HG03432 (cell line): ENCODE measurements around the gene TRAPPC2L.
"Not testable (repeated sequence)": the region's sequence is repeated elsewhere in the genome, so short reads cannot be mapped to it uniquely, and the experiment has no call there.

Experiments used
- ATAC-seq: cut with Tn5 transposase; IDR thresholded peaks from one replicate; pipeline ENCODE4 v1.9.1; 2021; ENCODE audit warnings: mild to moderate bottlenecking, moderate library complexity; ENCODE audit not compliant: unreplicated experiment

Gene TRAPPC2L

DNA sequence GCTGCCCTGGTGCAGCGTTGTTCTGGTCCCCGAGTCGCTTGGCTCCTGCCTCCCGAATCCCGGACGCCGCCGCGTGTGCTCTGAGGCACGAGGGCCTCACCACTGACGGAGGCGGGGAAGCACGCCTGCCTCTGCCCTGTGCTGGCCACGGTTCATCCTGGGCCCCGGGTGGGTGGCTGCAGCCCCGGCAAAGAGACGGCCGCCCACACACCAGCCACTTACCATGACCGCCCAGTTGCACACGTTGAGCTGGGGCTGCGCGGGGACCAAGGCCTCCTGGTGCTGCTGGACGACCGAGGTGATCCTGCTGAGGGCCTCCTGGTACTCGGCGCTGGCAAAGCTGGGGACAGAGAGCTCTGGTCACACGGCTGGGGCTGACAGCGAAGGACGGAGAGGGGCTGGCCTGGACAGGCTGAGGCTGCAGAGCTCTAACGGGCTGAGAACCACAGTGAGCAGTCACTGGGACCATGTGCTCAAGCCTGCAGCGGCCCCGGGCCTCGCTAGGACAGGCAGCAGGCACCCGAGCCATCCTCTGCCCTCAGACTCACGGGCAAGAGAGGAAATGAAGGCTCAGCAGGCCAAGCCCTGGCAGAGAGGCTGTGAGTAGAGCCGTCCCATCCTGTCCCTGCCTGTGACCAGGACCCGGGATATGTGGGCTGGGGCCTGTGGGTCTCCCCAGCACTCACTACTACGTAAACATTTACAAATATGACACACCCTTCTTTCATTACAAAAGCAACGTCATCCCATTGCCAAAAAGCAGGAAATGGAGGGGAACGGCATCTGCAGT is 38.9 kb upstream of the TRAPPC2L start:
- no peak for ATAC-seq

- ATAC-seq: no peak
These were observed 38.4 kb upstream of the TRAPPC2L start for GRCh38 chr16:88818575-88818874.

DNA sequence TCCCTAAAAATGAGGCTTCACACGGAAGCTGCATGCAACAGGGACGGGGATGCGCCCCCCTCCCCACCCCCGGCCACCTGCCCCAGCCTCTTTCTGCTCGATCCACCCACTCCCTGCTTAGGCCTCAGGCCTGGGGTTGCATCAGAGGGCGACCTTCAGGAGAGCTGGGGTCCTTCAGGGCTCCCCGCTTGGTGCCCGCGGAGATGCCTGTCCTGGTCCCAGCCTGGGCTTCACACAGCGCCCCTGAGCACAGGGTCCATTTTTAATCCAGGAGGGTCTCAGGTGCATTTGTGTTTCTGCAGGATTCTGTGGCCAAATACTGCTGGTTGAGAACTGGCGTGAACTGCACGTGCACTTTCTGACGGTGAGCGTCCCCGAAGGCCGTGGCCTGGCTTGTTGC is 37.8 kb upstream of the TRAPPC2L start:
- ATAC-seq: no peak

DNA sequence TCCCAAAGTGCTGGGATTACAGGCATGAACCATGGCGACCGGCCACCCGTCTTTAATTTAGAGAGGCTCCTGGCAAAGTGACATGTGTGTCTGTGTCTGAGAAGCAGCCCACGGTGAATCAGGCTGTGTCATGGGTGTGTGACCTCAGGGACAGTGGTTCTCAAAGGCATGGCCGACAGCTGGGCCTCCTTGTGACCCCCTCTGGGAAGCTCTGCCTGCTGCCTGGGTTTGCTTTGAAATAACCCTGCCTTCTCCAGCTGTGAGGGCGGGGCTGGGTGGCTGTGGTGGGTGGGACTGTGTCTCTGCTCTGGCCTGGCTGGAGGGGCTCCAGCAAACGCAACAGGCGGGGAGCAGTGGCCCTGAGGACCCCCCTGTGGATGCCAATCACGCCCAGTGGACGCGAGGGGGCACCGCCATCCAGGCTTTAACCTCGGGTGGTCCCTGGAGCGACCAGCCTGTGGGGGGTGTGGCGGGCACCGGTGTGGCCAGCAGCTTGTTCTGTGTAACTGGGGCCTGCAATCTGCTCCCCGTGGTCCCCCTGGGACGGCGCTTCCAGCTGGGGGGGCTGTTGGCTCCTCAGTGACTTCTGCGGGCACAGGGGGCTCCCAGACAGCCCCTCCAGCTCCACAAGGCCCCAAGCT is 36.4 kb upstream of the TRAPPC2L start:
- no peak for ATAC-seq

- no peak for ATAC-seq
These were observed 35.6 kb upstream of the TRAPPC2L start for GRCh38 chr16:88821168-88821850.

GRCh38 chr16:88822281-88823040 is 34.5 kb upstream of the TRAPPC2L start:
- no peak for ATAC-seq

DNA sequence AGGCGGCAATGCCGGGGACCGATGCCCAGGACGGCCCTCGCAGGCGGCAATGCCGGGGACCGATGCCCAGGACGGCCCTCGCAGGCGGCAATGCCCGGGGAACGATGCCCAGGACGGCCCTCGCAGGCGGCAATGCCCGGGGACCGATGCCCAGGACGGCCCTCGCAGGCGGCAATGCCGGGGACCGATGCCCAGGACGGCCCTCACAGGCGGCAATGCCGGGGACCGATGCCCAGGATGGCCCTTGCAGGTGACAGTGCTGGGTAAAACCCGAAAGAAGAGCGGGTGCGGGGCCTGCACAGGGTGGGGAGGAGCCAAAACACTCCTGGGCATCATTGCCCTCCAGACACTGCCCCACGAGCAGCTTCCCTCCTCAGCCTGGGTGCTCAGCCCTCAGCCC is 33.3 kb upstream of the TRAPPC2L start:
- not testable (repeated sequence) for ATAC-seq

GRCh38 chr16:88824256-88825077 is 32.5 kb upstream of the TRAPPC2L start:
- ATAC-seq: no peak

DNA sequence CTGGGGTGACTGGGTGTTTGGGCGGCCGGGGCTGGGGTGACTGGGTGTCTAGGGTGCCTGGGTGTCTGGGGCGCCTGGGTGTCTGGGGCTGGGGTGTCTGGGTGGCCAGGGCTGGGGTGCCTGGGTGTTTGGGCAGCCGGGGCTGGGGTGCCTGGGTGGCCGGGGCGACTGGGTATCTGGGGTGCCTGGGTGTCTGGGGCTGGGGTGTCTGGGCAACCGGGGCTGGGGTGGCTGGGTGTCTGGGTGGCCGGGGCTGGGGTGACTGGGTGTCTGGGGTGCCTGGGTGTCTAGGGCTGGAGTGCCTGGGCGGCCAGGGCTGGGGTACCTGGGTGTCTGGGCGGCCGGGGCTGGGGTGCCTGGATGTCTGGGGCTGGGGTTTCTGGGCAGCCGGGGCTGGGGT is 31.8 kb upstream of the TRAPPC2L start:
- ATAC-seq: no peak

DNA sequence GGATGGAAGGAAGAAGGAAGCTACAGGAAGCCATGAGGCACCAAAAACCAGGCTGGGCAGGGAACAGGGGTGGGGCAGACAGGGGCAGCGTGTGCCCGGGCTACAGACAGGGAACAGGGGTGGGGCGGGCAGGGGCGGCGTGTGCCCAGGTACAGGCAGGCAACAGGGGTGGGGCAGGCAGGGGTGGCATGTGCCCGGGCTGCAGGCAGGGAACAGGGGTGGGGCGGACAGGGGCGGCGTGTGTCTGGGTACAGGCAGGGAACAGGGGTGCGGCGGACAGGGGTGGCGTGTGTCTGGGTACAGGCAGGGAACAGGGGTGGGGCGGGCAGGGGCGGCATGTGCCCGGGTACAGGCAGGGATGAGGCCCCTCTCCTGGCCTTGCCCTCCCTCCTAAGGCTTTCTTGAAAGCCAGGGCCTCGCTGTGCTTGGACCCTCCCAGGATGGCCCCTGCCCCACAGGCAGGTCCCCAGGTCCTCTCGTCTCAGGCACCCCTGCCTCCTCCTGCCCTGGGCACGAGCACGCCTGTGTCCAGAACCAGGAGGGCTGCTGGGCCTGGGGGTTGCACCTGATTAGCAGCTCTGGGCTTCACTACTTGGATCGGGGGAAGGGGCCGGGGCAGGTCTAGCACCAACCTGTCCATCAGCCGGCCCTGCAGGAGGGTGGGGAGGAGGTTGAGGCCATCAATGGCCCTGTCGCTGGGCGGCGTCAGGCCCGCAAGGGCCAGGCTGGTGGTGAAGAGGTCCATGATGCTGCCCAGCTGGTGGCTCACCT is 30.7 kb upstream of the TRAPPC2L start:
- ATAC-seq: no peak

DNA sequence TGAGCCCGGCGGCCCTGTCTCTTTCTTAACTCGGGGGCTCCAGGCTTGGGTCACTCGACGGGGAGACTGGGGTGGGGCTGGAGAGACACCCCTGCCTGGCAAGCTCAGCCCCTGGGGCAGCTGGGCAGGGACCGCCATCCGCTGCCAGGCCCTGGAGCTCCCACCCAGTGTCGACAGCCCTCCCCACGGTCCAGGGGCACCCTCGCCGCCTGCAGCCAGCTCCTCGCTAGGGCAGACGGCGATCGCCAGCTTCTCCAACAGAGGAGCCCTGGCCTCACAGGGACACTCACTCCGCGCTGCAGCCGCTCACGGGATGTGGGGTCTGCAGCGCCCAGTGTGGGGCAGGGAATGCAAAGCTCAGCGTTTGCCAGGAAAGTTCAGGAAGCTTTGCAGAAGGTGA is 29.2 kb upstream of the TRAPPC2L start:
- ATAC-seq: no peak

GRCh38 chr16:88828711-88829110 is 28.2 kb upstream of the TRAPPC2L start:
- no peak for ATAC-seq

DNA sequence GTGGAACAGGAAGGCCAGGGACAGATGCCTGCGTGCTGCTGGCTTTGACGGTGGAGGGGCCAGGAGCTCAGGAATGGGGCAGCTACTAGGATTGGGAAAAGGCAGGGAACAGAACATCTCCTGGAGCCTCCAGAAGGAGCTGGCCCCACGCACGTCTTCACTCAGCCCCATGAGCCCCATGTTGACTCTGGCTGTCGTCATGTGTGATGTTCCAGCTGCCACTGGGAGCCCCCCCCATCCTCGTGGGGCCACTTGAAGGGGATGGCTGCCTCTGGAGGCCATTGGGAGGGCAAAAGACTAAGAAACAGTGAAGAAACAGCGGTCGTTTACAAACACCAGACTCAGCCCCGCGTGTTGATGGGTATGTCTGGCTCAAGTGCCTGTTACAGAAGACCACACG is 26.7 kb upstream of the TRAPPC2L start:
- ATAC-seq: no peak

- ATAC-seq: no peak
These were observed 26.1 kb upstream of the TRAPPC2L start for GRCh38 chr16:88830783-88831182.

DNA sequence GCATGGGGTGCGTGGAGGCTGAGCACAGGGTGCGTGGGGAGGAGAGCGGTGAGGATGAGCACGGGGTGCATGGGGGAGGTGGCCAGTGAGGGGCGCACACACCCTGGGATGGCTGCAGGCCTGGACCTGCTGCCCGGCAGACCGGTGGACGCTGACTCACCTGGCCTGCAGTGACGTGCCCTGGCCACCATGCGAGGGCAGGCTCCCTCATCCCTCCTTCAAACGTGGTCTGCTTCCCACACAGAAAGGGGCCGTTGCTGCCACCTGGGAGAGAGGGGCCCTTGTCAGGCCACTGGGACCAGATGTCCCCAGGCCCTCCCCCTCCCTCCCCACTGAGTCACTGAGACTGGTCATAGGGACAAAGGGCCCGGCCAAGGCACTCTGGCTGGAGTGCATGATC is 25.1 kb upstream of the TRAPPC2L start:
- no peak for ATAC-seq

GRCh38 chr16:88833086-88833485 is 23.8 kb upstream of the TRAPPC2L start:
- ATAC-seq: no peak

- no peak for ATAC-seq
These were observed 22.3 kb upstream of the TRAPPC2L start for GRCh38 chr16:88834670-88835069.

GRCh38 chr16:88835383-88835782 is 21.5 kb upstream of the TRAPPC2L start:
- no peak for ATAC-seq

GRCh38 chr16:88835818-88836217 is 21.1 kb upstream of the TRAPPC2L start:
- no peak for ATAC-seq

- no peak for ATAC-seq
These were observed 20.1 kb upstream of the TRAPPC2L start for GRCh38 chr16:88836791-88837190.
